B cell (primary cell): Measurements from ENCODE around the gene TSC2. TPM values are rescaled to one million over a fixed set of nuclear protein-coding genes. Genes with fewer than 3 reads are reported as not detected.

Experiments
- ATAC-seq: fragments of 200-7000 bp; cut with Tn5 transposase; one replicate; pipeline ENCODE4 v1.10.0; 2021; ENCODE audit warnings: low read depth, mild to moderate bottlenecking, moderate number of reproducible peaks, moderate library complexity
- CTCF ChIA-PET: fragments of 350-600 bp; sonication (Branson Sonifier 250); formaldehyde crosslinking; loops from one replicate; lab custom pipeline; 2021; ENCODE audit warnings: antibody characterized with exemption, inconsistent platforms; lab: Charles Lee
- POLR2A ChIA-PET: fragments of 350-600 bp; sonication (Branson Sonifier 250); formaldehyde crosslinking; loops from one replicate; lab custom pipeline; 2021; ENCODE audit warnings: antibody characterized with exemption; lab: Charles Lee
- DNase-seq: peaks from one replicate; pipeline ENCODE4 v3.0.0; 2013
- H2AFZ ChIP-seq: 2 replicates; pipeline ENCODE4 v1.6.1; 2012; ENCODE audit warnings: mild to moderate bottlenecking, low read depth, low read length; ENCODE audit not compliant: insufficient read depth, poor library complexity, severe bottlenecking
- H3K27ac ChIP-seq, 2 donors: 1 replicate in 1 of 2; 2 replicates in 1 of 2; pipeline ENCODE4 v1.5.1; 2012 to 2013; ENCODE audit warnings: low read length in 2 of 2, mild to moderate bottlenecking in 2 of 2, moderate library complexity in 1 of 2
- H3K27me3 ChIP-seq, 4 experiments: fragments of 200-600 bp in 1 of 4; sonication (generic) in 1 of 4; replicated peaks in 1 of 4; 1 replicate in 2 of 4; 2 replicates in 2 of 4; pipeline versions ENCODE4 v1.6.1 to v1.7.0; 2013 to 2016; ENCODE audit warnings: low read length in 3 of 4, mild to moderate bottlenecking in 2 of 4, mixed read lengths in 1 of 4, moderate library complexity in 1 of 4; ENCODE audit not compliant: insufficient read depth in 4 of 4, control insufficient read depth in 3 of 4; ENCODE audit errors: control extremely low read depth in 1 of 4
- H3K36me3 ChIP-seq, 2 experiments: replicated peaks in 1 of 2; 1 replicate in 1 of 2; 2 replicates in 1 of 2; pipeline versions ENCODE4 v1.6.1 to v1.7.1; 2013; ENCODE audit warnings: low read length in 1 of 2; ENCODE audit not compliant: insufficient read depth in 2 of 2, control insufficient read depth in 1 of 2; ENCODE audit errors: control extremely low read depth in 1 of 2, extremely low read depth in 1 of 2
- H3K4me1 ChIP-seq, 2 donors: fragments of 200-600 bp in 1 of 2; sonication (generic) in 1 of 2; 1 replicate in 1 of 2; 2 replicates in 1 of 2; pipeline versions ENCODE4 v1.5.1 to v1.6.1; 2013 to 2017; ENCODE audit warnings: low read length in 2 of 2; ENCODE audit not compliant: control insufficient read depth in 2 of 2, insufficient read depth in 2 of 2
- H3K4me2 ChIP-seq: replicated peaks from 2 replicates; pipeline ENCODE3; 2012; ENCODE audit warnings: mild to moderate bottlenecking, low read depth, low read length; ENCODE audit not compliant: poor library complexity, severe bottlenecking
- H3K4me3 ChIP-seq, 5 experiments: fragments of 200-600 bp in 1 of 5; sonication (generic) in 1 of 5; 1 replicate in 3 of 5; 2 replicates in 2 of 5; pipeline versions ENCODE4 v1.5.1 to v1.7.0; 2011 to 2016; ENCODE audit warnings: low read length in 4 of 5, mild to moderate bottlenecking in 4 of 5, low read depth in 2 of 5, control low read depth in 1 of 5, moderate library complexity in 1 of 5; ENCODE audit not compliant: insufficient read depth in 1 of 5; ENCODE audit errors: control extremely low read depth in 1 of 5, extremely low read depth in 1 of 5
- H3K79me2 ChIP-seq: fragments of 200-600 bp; sonication (generic); one replicate; pipeline ENCODE4 v1.6.0; 2016; ENCODE audit warnings: low read length; ENCODE audit not compliant: control insufficient read depth, insufficient read depth
- H3K9ac ChIP-seq: fragments of 200-600 bp; sonication (generic); 2 replicates; pipeline ENCODE4 v1.6.1; 2017; ENCODE audit warnings: mild to moderate bottlenecking, low read length, moderate library complexity
- H3K9me3 ChIP-seq, 3 donors: one replicate each; pipeline versions ENCODE4 v1.6.1 to v1.7.1; 2013; ENCODE audit warnings: low read length in 2 of 3; ENCODE audit not compliant: control insufficient read depth in 2 of 3, insufficient read depth in 1 of 3; ENCODE audit errors: control extremely low read depth in 1 of 3
- H4K20me1 ChIP-seq: 2 replicates; pipeline ENCODE4 v1.6.0; 2012; ENCODE audit warnings: mild to moderate bottlenecking, low read length; ENCODE audit not compliant: insufficient read depth, control insufficient read depth, poor library complexity, severe bottlenecking
- H3K27ac Mint-ChIP-seq: one replicate; pipeline ENCODE4 v1.8.0; 2021; ENCODE audit warnings: mixed read lengths
- H3K27me3 Mint-ChIP-seq: one replicate; pipeline ENCODE4 v1.8.0; 2021; ENCODE audit warnings: mixed read lengths
- H3K4me1 Mint-ChIP-seq: one replicate; pipeline ENCODE4 v1.8.0; 2021; ENCODE audit warnings: mixed read lengths
- H3K4me3 Mint-ChIP-seq: one replicate; pipeline ENCODE4 v1.8.0; 2021; ENCODE audit warnings: mixed read lengths
- H3K9me3 Mint-ChIP-seq: one replicate; pipeline ENCODE4 v1.8.0; 2022; ENCODE audit warnings: mixed read lengths; ENCODE audit not compliant: insufficient read depth
- CTCF ChIP-seq: fragments of 200-600 bp; IDR thresholded peaks from one replicate; pipeline ENCODE4 v1.8.0; 2022; ENCODE audit warnings: antibody characterized with exemption, mild to moderate bottlenecking
- EZH2 ChIP-seq: IDR thresholded peaks from 2 replicates; pipeline ENCODE4 v1.6.1; 2012; ENCODE audit warnings: borderline replicate concordance, low read depth, mild to moderate bottlenecking, moderate library complexity, low read length; ENCODE audit not compliant: insufficient read depth, poor library complexity, severe bottlenecking
- WGBS: methylation state at CpG from one replicate; pipeline ENCODE4 v1.1.5; 2013; ENCODE audit warnings: missing lambda C conversion rate; ENCODE audit not compliant: insufficient coverage; 5-methylcytosine and 5-hydroxymethylcytosine counted together
- intact Hi-C: fragments of 100-400 bp; cut with micrococcal nuclease; formaldehyde crosslinking; loops from one replicate; pipeline ENCODE4 v1.10.0; 2022
- polyA plus RNA-seq: library from polyadenylated mRNA; depleted of rRNA; stranded (reverse); fragments of >200 nt; gene quantifications from 2 replicates; pipeline ENCODE4 v1.2.3, GENCODE V29; 2012
- total RNA-seq, 2 donors: library from RNA; stranded (reverse); fragments of 120-200 nt in 1 of 2; gene quantifications; 1 replicate in 1 of 2; 2 replicates in 1 of 2; pipeline versions ENCODE4 v1.2.3 to v1.2.4, GENCODE V29; 2013 to 2022

The TSC2 gene
- total and polyA plus RNA-seq, 2 donors (not counting 1 experiment from before 2014, with no cell fraction given) = 128 to 194 TPM

DNA sequence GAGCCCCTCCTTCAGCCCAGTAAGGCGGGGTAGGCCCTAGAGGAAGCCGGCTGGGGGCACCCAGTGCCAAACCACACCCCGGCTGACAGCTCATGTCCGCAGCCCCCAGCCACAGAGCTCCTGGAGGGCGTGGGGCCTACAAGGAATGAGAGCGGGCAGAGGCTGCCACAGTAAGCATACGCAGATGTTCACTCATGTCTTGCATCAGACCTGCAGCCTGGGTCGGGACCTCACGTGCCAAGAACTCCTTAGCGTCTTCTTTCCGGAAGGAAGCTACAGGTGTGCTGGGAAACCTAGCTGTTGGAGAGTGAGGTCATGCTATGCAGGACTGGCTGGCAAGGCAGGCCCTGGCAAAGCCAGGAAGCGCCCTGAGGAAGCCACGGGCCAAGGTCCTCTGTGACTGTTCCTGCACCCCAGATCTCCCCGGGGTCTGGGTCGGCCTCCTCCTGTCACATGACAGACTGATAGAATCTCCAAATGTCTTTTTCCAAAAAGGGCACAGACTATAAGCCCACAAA is 39.7 kb upstream of the TSC2 start:
- no peak for DNase-seq
- 13% methylated on average over 15 of the region's 15 CpGs for WGBS
- Histone ChIP-seq H3K27me3 (no peaks in the 10 kb centered on the region), H3K9me3 (no peaks in the 10 kb centered on the region), H2AFZ (no peak overlapping the region), H3K79me2 (peaks cover 69% of the 10 kb centered on the region), H3K27ac (no peak overlapping the region), H3K9ac (peak overlapping the region; percentile 63), H3K4me1 (peaks cover 42 to 56% of the 10 kb centered on the region in 2 donors), H3K36me3 (peaks cover 0 to 13% of the 10 kb centered on the region in 2 experiments), H4K20me1 (peaks cover 62% of the 10 kb centered on the region), H3K4me3 (no peak overlapping the region), H3K4me2 (peak overlapping the region; percentile 77)
- POLR2A ChIA-PET = interaction anchor here (0.5 to 1.5 kb wide), 3 partner anchors 14 to 832 kb away, joined by 3 to 5 read pairs (median 3); no protein-coding TSS in a partner anchor
- Mint-ChIP-seq H3K27ac (peak overlapping the region; percentile 68), H3K9me3 (no peaks in the 10 kb centered on the region), H3K27me3 (no peaks in the 10 kb centered on the region), H3K4me1 (peaks cover 47% of the 10 kb centered on the region), H3K4me3 (peak overlapping the region; percentile 82)
- intact Hi-C loops = loop anchor here (2.0 kb wide), 1 partner anchor 43 kb away; the partner anchor contains the start of gene RPS2
- CTCF ChIA-PET = interaction anchor here (1.1 to 1.8 kb wide), 2 partner anchors 50 to 132 kb away, joined by 3 to 10 read pairs; no protein-coding TSS in a partner anchor
- no peak for ATAC-seq
- TF ChIP-seq CTCF (no peak), EZH2 (no peak)

- Mint-ChIP-seq H3K9me3 (no peaks in the 10 kb centered on the region), H3K4me3 (peak overlapping the region; percentile 82), H3K27me3 (no peaks in the 10 kb centered on the region), H3K27ac (peak overlapping the region; percentile 68), H3K4me1 (peaks cover 47% of the 10 kb centered on the region)
- ChIA-PET POLR2A (interaction anchor here (0.6 to 1.5 kb wide), 4 partner anchors 13 to 147 kb away, joined by 3 to 5 read pairs (median 4); partner anchors contain the start of genes RPS2 and TRAF7), CTCF (interaction anchor here (1.1 to 1.8 kb wide), 2 partner anchors 50 to 132 kb away, joined by 3 to 10 read pairs; no protein-coding TSS in a partner anchor)
- Histone ChIP-seq H3K4me2 (peak overlapping the region; percentile 77), H3K9me3 (no peaks in the 10 kb centered on the region), H3K27me3 (no peaks in the 10 kb centered on the region), H2AFZ (peak overlapping the region; percentile 51), H3K27ac (peak overlapping the region in 1 of 2 donors; percentile 77), H3K4me1 (peaks cover 42 to 54% of the 10 kb centered on the region in 2 donors), H3K4me3 (peak overlapping the region in 4 of 5 experiments; percentile 44 to 67 (median 56)), H3K36me3 (peaks cover 0 to 7% of the 10 kb centered on the region in 2 experiments), H4K20me1 (peaks cover 56% of the 10 kb centered on the region), H3K79me2 (peaks cover 63% of the 10 kb centered on the region), H3K9ac (peak overlapping the region; percentile 63)
- ATAC-seq = no peak
- DNase-seq = no peak
- no peak for TF ChIP-seq CTCF
- TF ChIP-seq EZH2 = no peak
- intact Hi-C loops = loop anchor here (1.0 to 2.0 kb wide), 7 partner anchors 15 to 147 kb away; partner anchors contain the start of genes GFER, NDUFB10, NTHL1 and RPS2
- 1% methylated on average over 23 of the region's 23 CpGs for WGBS
Observed at GRCh38 chr16:2008631-2009163, 39.1 kb upstream of the TSC2 start.
